GM13976 (cell line): Measurements from ENCODE around the gene RAB4A.
"Not testable (repeated sequence)": the region's sequence is repeated elsewhere in the genome, so short reads cannot be mapped to it uniquely, and the experiment has no call there.

Experiments
- DNase-seq: peaks from one replicate; pipeline ENCODE4 v3.0.0; 2012; ENCODE audit warnings: low spot score
- CTCF ChIP-seq: IDR thresholded peaks from 2 replicates; pipeline ENCODE4 v1.5.1; 2012; ENCODE audit warnings: borderline replicate concordance, mild to moderate bottlenecking; ENCODE audit not compliant: insufficient read depth; ENCODE audit errors: extremely low read depth, missing control alignments, control extremely low read depth
- in situ Hi-C: fragments of 300-500 bp; cut with MboI; formaldehyde crosslinking; loops from one replicate; pipeline ENCODE4 v1.12.0; 2022; ENCODE audit warnings: low sequenced_read_pairs, mixed read lengths, inconsistent platforms; ENCODE audit not compliant: unreplicated experiment

Gene RAB4A

GRCh38 chr1:229325401-229325800, 54.5 kb downstream of the RAB4A start:
- DNase-seq, result no peak
- in situ Hi-C loops, result no loop called here
- no peak for TF ChIP-seq CTCF

- no peak for DNase-seq
- in situ Hi-C loops, result no loop called here
- TF ChIP-seq CTCF, result no peak
Measured at GRCh38 chr1:229325853-229326487, 55.1 kb downstream of the RAB4A start.

- in situ Hi-C loops, result no loop called here
- DNase-seq, result no peak
- TF ChIP-seq CTCF, result no peak
Measured at GRCh38 chr1:229326601-229327000, 55.7 kb downstream of the RAB4A start.

- in situ Hi-C loops, DNase-seq: not testable (repeated sequence)
Measured at GRCh38 chr1:229327765-229328164, 56.9 kb downstream of the RAB4A start.

GRCh38 chr1:229328598-229329362, 57.9 kb downstream of the RAB4A start:
- DNase-seq, result no peak
- TF ChIP-seq CTCF, result no peak
- in situ Hi-C loops, result no loop called here

GRCh38 chr1:229334269-229334668, 63.4 kb downstream of the RAB4A start:
- no peak for DNase-seq
- no peak for TF ChIP-seq CTCF
- in situ Hi-C loops, result no loop called here

- DNase-seq, result no peak
- in situ Hi-C loops, result no loop called here
- no peak for TF ChIP-seq CTCF
Measured at GRCh38 chr1:229334716-229335115, 63.8 kb downstream of the RAB4A start.
